Daoy (cell line): Measurements from ENCODE around the gene TMX3. TPM values are rescaled to one million over a fixed set of nuclear protein-coding genes. Genes with fewer than 3 reads are reported as not detected.

ENCODE experiments used
- DNase-seq: peaks from one replicate; pipeline ENCODE4 v3.0.0-alpha.2; 2015; ENCODE audit warnings: low read depth
- total RNA-seq: library from RNA; depleted of rRNA; stranded (reverse); fragments of >200 nt; shearing (Covaris generic); gene quantifications from 2 replicates; pipeline ENCODE4 v1.2.3, GENCODE V29; 2014

TMX3 gene
- total RNA-seq, 1 experiment from 2014 or later = 39.6 TPM

DNA sequence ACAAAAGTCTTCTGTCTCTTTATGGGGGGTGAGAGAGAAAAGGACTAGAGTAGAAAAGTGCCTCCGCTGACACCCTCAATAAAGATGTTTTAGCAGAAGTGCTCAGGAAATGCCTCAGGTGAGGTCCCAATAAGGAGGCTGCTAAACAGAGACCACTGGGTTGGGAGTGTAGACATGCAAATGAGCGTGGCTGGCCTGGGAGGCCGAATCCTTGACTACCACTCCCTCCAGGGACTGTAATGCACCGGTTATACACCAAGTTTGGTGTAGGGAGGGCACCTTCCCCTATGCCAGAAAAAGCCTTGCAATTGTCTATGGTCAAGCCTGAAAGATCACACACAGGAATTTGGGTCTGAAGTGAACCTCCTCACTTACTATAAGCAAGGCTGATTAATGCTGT is 1.8 kb downstream of the TMX3 start:
- no peak for DNase-seq

DNA sequence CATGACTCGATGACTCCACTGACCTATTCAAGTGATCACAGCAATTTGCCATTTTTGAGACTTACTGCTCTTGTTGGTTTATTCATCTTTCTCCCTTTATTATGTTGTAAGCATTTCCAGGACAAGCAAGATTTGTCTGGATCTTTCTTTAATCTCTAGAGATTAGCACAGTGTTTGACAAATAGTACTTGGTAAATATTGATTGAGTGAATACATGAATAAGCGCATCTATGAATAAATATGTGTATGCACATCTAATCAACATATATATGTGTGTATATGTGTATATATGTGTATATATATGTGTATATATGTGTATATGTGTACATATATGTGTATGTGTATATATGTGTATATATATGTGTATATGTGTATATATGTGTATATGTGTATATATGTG is 7.3 kb downstream of the TMX3 start:
- no peak for DNase-seq

DNA sequence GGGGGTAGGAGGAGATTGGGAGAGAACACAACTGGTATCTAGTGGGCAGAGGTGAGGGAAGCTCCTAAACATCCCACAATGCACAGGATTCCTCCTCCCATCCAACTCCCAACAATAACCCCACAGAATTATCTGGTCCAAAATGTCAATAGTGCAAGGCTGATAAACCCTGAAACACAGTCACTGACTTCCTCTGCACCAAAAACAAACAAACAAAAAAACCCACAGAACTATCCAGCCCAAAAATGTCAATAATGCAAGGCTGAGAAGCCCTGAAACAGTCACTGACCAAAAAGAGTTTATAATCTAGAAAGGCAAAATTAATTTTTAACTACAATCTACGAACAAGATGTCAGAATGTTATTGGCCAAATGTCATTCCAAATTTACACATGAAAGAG is 9.8 kb downstream of the TMX3 start:
- no peak for DNase-seq

DNA sequence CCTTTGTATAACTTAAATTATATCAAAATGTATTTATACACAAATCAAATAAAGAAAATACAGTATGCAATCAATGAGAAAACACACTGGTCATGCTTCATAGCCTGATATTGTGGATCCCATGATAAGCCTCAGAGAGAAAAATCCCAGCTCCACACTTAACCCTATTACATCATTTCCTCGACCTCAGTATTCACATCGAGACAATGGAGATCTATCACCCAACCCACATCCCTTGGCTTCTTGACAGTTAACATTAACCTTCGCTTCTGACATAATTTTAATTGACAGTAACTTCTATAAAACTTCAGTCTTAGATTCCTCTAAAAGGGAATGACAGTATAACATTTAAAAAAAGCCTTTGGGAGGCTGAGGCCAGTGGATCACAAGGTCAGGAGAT is 11.6 kb downstream of the TMX3 start:
- no peak for DNase-seq

DNA sequence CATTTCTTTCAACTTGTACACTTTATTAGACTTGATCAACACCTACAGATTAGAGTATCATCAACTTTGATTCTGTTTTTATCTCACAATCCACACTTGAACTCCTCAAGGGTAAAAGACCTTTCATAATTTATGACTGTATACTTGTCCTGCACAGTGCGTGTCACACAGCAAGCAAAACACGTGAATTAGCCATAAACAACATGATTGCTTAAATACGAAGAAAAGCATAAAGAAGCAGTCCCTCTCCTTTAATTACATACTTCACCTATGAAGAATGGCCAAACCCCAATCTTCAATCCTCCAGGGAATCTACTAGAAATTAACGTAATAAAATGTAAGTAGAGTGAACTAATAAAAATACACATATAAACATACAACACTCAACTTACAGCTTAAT is 13.6 kb downstream of the TMX3 start:
- DNase-seq = no peak

DNA sequence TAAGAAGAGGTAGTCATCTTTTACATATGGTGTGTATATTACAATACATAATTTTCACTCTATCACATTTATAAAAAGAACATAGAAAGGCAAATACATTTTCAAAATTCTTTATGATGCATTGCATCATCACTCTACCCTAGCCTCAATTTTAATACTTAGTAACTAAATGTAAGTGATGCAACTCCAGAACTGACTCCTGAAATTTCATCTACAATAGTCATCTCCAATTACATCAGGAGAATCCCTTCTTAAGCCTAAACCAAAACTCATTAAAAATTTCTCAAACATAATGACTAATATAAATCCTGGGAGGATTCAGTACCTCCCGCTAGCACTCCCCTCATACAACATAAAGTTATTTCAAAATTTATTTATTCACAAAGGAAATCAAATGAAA is 15.9 kb downstream of the TMX3 start:
- DNase-seq = no peak

DNA sequence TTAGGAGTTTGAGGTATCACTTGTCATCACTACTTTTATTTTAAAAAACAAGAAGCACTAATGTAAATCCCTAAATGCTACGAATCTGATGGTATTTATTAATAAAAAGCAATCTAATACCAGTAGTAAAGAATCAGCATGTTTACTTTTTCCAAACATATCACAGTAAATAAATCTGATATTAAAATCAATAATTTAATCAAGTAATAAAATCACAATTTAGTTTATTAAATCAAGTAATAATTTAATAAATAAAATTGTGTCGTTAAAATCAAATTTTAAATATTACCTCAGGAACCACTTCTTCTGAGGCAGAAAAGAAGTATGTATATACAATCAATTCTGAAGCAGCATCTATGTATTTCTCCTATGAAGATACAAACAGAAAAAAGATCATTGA is 18.0 kb downstream of the TMX3 start:
- DNase-seq = no peak

DNA sequence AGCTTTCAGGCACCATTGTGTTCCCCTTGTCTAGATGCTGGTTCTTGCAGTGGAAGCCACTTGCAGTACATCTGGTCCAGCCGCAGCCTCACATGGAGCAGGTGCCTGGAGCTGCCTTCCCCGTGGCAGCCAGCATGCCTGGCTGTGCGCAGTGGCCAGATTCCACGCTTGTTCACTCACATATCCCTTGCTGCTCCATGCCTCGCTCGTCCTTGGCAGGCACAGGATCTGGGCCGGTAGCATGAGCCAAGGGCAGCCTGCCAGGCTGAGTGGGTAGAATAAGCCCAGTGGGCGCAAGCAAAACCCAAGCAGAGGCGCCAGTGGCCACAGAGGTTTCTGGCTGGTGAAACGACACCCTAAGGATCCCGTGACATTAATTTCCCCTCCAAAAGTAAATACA is 20.6 kb downstream of the TMX3 start:
- no peak for DNase-seq

DNA sequence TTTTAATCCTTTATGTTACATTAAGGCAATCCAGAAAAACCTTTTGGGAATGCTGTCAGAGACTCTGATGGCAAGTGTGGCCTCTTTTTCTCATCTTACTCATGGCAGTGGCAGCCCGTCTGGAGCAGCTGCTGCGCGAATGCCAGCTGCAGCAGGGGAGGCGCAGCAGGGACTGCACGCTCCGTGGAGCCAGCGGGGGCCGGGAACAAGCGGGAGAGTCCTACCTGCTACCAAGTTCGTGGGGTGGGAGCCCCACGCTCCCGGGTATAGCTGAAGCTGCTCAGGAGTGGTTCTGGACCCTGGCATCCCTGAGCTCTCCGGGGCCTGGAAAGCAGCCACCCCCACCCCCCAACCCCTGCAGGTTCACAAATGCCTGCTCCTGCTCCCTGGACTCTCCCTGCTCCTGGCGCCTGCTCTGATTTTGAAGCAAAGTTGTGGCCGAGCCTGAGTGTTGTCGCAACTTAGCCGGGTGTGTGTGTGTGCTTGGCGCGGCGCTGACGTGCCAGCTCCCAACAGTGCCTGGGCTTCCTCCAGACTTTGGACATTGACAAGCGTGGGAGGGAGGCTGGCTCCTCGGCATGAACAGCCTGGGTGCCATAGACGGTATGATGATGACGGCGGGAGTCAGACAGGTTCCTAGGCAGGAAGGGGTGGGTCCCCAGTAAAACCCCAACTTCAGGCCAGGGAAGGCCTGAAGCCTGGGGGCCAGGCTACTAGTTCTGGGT is 21.7 kb downstream of the TMX3 start:
- DNase-seq = no peak

DNA sequence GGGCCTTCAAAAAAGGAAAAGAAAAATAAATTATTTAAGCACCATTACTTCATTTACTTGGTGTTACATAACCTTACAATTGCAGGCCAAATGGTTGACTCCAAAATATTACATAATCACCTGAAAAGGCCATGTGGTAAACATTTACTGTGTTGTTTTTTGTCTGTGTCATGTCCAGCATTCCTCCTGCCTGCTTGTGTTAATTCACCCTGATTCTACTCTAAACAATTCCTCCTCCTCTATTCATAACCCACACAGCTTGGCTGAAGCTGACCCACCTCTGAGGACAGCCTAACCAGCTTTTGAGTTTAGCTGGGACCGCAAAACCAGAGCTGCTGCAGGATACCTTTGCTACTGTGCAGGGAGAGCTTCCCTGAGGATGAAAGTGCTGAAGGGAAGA is 35.4 kb downstream of the TMX3 start:
- DNase-seq = no peak

DNA sequence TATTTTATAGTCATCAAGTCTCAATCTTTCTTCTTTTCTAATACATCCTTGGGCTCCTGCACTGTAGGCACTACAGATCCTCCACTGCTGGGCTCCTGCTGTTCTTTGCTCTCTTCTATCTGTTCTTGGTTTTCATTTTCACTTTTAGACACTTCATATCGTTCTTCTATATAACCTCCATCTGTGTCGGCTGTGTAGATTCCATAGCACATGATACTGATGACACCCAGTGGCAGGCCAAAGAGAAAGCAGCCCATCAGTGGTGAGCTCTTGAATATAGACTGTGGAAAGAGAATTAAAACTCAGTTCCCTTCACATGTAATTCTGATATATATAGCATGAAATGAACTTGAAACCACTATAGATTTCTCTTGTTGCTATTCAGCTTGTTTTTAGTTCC is 38.0 kb downstream of the TMX3 start:
- no peak for DNase-seq

DNA sequence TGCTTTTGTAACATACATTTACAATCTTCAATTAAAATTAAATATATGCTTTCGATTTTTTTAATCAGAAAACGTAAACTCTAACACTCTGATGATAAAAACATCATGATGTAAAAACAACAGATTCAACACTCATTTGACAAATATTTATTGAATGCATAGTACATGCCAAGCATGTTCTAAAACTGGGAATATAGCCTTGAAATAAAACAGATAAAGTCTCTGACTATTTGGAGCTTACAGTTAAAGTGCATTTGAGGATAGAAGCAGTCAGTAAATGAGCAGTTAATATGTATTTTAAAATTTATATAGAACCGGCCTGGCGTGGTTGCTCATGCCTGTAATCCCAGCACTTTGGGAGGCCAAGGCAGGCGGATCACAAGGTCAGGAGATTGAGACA is 47.8 kb downstream of the TMX3 start:
- DNase-seq = no peak

DNA sequence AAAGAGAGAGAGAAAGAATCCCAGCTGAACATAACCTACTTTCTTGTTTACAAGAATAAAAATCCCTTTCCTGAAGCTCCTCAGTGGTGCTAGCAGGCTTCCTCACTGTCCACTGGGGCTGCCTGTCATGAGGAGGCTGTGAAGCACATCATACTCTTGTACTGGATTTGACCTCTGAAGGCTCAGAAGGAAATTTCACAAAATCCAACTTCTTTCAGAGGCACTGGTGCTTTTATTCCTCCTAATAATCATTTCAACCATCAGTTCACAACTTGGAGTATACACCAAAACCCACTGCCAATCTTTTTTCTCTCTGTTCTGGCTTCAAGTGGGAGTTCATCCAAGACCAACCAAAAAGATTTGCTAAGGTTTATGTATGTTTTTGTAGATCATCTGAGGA is 48.5 kb downstream of the TMX3 start:
- no peak for DNase-seq

DNA sequence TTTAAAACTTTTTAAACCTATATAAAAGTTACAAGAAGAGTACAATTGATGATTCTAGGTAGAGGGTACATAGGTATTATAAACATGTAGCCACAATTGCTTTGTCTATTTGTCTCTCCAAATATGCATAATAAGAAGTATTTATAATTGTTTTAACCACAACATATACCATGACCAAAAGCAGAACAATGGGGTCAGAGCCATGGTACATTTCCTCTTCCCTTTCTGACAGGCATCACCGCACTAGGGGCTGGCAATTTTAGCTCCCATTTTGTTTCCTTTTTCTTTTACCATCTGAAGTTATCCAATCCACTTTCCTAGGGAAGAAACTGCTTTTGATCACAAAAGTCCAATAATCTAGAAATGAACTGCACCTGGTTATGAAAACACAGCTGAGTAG is 49.3 kb downstream of the TMX3 start:
- no peak for DNase-seq

DNA sequence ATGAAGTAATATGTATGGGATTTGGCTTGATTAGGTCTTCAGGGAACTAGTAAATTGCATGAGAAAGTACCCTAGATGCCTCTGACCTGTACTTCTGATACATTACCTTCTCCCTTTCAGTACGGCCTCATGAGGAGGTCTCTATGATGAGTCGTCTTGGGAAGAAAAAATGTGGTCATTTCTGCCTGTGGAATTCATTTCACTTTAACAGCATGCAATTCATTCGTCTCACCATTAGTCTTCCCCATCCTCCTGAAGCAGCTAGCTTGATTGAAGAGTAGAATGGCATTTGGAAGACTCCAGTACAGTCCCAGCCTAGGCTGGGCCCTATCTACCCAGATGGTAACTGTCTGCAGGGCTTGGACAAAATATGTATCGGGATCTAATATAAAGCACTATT is 52.2 kb downstream of the TMX3 start:
- DNase-seq = no peak

DNA sequence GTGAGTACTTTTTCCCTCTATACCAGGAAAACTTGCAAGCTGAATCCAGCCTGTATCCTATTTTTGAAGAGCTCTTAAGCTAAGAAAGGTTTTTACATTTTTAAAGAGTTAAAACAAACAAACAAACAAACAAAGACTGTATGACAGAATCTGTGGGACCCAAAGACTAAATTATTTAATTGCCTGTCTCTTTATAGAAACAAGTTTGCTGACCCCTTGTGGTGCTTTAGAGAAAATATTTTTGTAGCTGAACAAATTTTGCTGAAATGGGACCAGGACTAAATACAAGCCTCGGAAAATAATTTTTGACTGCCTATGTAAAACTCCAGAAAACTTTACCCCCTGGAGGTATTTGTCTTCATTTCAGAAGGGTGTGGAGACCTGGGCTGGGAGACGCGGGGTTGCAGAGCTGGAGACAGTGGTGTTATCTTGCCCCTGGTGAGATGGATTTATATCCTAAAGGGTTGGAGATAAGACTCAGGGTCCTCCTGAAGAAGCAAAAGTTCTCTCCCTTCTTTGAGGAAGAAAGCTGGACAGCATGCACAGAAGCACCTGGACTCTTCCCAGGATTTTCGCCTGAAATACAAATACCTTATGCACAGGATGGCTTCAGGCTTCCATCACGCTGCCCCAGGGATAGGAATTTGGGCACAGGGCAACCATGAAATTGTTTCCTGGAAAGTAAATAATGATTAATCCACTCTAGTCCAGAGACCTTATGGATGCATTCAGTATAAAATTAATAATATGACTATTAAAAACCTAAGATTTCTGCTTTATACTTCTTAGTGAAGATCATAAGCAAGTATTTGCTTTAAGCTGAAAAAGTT is 54.3 kb downstream of the TMX3 start:
- DNase-seq = no peak

DNA sequence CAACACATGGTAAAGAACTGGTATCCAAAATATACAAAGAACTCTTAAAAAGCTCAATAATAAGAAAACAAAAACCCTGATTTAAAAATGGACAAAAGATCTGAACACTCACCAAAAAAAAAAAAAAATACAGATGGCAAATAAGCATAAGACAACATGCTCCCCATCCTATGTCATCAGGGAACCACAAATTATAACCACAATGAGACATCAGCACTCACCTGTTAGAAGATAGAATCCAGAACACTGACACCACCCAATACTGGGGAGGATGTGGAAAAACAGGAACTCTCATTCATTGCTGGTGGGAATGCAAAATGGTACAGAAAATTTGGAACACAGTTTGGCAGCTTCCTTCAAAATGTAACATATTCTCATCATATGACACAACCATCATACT is 66.7 kb downstream of the TMX3 start:
- DNase-seq = no peak

DNA sequence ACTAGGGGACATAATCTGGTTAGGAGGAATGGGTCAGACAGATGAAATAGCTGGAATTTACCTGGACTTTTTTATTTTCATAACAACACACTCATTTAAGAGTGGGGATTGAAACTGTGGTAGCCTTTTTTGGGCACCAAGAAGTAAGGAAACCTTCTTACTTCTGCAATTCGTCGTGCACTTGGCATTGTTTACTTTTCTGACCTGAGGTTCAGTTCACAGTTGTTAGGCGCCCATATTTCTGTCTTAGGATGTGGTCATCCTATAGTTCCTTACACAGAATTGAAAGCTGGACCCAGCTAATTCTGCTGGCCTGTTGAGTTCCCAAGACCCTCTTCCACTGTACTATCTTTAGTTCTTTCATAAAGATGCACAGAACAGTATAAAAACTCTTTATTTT is 72.9 kb downstream of the TMX3 start:
- no peak for DNase-seq

DNA sequence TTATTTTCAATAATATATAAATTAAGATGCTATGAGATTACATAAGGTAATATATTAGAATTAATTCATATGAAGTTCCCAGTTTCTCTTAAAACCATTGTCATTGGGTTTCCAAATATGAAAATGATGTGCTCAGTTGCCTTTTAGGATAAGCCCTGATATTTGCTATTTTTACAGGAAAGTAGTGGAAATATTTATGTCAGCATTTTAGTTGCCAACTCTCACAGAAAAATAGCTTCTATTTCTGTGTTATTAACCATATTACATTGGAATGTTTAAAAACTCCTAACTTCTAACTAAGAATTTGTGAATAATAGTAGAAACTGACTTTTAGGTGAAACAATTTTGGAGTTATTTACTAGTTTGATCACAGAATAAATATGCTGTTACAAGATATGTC is 74.0 kb downstream of the TMX3 start:
- DNase-seq = no peak

DNA sequence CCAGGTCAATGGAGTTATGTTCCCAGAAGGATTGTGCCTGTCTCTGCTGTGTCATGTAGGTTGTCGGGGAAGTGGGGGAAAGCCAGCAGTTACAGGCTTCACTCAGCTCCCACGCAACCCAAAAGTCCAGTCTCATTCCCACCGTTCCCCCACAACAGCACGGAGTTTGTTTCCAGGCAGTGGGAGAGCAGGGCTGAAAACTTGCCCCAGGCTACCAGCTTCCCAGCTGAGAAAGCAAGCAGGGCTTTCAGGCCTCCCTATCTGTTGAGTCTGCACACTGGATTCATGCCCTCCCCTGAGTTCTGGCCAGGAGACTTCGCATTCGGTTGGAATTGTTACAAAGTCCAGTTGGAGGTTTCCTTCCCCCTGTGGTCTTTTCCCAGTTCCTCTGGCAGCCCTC is 76.3 kb downstream of the TMX3 start:
- DNase-seq = no peak

DNA sequence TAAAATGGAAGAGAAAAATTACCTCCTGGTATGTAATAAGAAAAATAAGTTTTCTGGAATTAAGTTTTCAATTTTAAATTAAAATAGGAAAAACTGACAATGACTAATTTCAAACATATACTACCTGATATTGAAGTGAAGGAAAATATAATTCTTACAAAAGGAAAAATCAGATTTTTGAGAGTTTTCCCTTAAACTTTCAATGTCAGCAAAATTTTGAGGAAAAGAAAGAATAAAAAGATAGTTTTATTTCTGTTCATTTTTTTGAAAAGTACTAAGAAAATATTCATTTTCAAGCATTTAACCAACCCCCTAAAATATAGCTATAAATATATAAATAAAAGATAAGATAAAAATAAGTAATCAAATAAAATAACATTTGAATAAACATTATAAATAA is 87.1 kb downstream of the TMX3 start:
- DNase-seq = no peak
